GM18502 (cell line): ENCODE results near the gene FMNL2.

Experiments used
- ATAC-seq: cut with Tn5 transposase; IDR thresholded peaks from one replicate; pipeline ENCODE4 v1.9.1; 2021; ENCODE audit warnings: mild to moderate bottlenecking; ENCODE audit not compliant: unreplicated experiment, poor library complexity

Gene FMNL2

GRCh38 chr2:152623775-152624174 lies 288.8 kb downstream of the FMNL2 start:
- no peak for ATAC-seq

GRCh38 chr2:152624805-152625204 lies 289.8 kb downstream of the FMNL2 start:
- no peak for ATAC-seq

- no peak for ATAC-seq
These were observed 292.0 kb downstream of the FMNL2 start for GRCh38 chr2:152626911-152627339.

GRCh38 chr2:152627351-152627957 lies 292.5 kb downstream of the FMNL2 start:
- peak; percentile 70 for ATAC-seq

GRCh38 chr2:152629202-152629601 lies 294.2 kb downstream of the FMNL2 start:
- no peak for ATAC-seq

GRCh38 chr2:152630466-152630865 lies 295.5 kb downstream of the FMNL2 start:
- ATAC-seq: no peak

- no peak for ATAC-seq
These were observed 297.8 kb downstream of the FMNL2 start for GRCh38 chr2:152632736-152633135.

GRCh38 chr2:152635635-152636298 lies 300.8 kb downstream of the FMNL2 start:
- ATAC-seq: peak; percentile 82

GRCh38 chr2:152637251-152637650 lies 302.3 kb downstream of the FMNL2 start:
- ATAC-seq: no peak

- no peak for ATAC-seq
These were observed 303.1 kb downstream of the FMNL2 start for GRCh38 chr2:152638056-152638455.

GRCh38 chr2:152638590-152638989 lies 303.6 kb downstream of the FMNL2 start:
- ATAC-seq: no peak

GRCh38 chr2:152644189-152644873 lies 309.4 kb downstream of the FMNL2 start:
- no peak for ATAC-seq

GRCh38 chr2:152646264-152646663 lies 311.3 kb downstream of the FMNL2 start:
- no peak for ATAC-seq

GRCh38 chr2:152646775-152647174 lies 311.8 kb downstream of the FMNL2 start:
- no peak for ATAC-seq

- ATAC-seq: no peak
These were observed 312.6 kb downstream of the FMNL2 start for GRCh38 chr2:152647552-152647951.

GRCh38 chr2:152648336-152648735 lies 313.4 kb downstream of the FMNL2 start:
- ATAC-seq: no peak

- no peak for ATAC-seq
These were observed 315.0 kb downstream of the FMNL2 start for GRCh38 chr2:152649997-152650396.

GRCh38 chr2:152650768-152651371 lies 315.9 kb downstream of the FMNL2 start:
- ATAC-seq: no peak

- ATAC-seq: no peak
These were observed 316.9 kb downstream of the FMNL2 start for GRCh38 chr2:152651834-152652233.

GRCh38 chr2:152655880-152656279 lies 320.9 kb downstream of the FMNL2 start:
- peak; percentile 53 for ATAC-seq

GRCh38 chr2:152657043-152657442 lies 322.1 kb downstream of the FMNL2 start:
- ATAC-seq: peak; percentile 77
